Coronary artery (tissue), 2 donors: Measurements from ENCODE around the gene MRPL39.

ENCODE experiments used
- DNase-seq: peaks from one replicate; pipeline ENCODE4 v3.0.0-alpha.2; 2017; ENCODE audit warnings: low spot score
- H3K27ac ChIP-seq, 2 donors: fragments of 200-600 bp; sonication (generic); one replicate each; pipeline ENCODE4 v1.5.1; 2016 to 2019
- H3K4me3 ChIP-seq: fragments of 200-600 bp; sonication (generic); 2 replicates; pipeline ENCODE4 v1.5.1; 2016; ENCODE audit warnings: mild to moderate bottlenecking, moderate library complexity
- CTCF ChIP-seq: fragments of 200-600 bp; sonication (generic); IDR thresholded peaks from one replicate; pipeline ENCODE4 v1.5.1; 2019; ENCODE audit warnings: antibody characterized with exemption

The MRPL39 gene

GRCh38 chr21:25614441-25614840 is 7.2 kb upstream of the MRPL39 start:
- no peak for TF ChIP-seq CTCF
- DNase-seq, result no peak
- Histone ChIP-seq H3K27ac (no peak overlapping the region), H3K4me3 (no peak overlapping the region)

GRCh38 chr21:25608044-25608737 is 910 bp upstream of the MRPL39 start:
- peak; percentile 71 for TF ChIP-seq CTCF
- Histone ChIP-seq H3K27ac (peak overlapping the region; percentile 22 to 85), H3K4me3 (peak overlapping the region; percentile 81)
- DNase-seq, result peak; percentile 81

GRCh38 chr21:25589887-25590286 is 17.4 kb downstream of the MRPL39 start:
- TF ChIP-seq CTCF, result no peak
- Histone ChIP-seq H3K27ac (no peak overlapping the region), H3K4me3 (no peak overlapping the region)
- no peak for DNase-seq

GRCh38 chr21:25586791-25587190 is 20.5 kb downstream of the MRPL39 start:
- no peak for DNase-seq
- no peak for TF ChIP-seq CTCF
- Histone ChIP-seq H3K4me3 (no peak overlapping the region), H3K27ac (no peak overlapping the region)

GRCh38 chr21:25586326-25586725 is 21.0 kb downstream of the MRPL39 start:
- Histone ChIP-seq H3K27ac (no peak overlapping the region), H3K4me3 (no peak overlapping the region)
- TF ChIP-seq CTCF, result no peak
- no peak for DNase-seq

GRCh38 chr21:25584833-25585676 is 22.2 kb downstream of the MRPL39 start:
- DNase-seq, result no peak
- TF ChIP-seq CTCF, result no peak
- Histone ChIP-seq H3K4me3 (no peak overlapping the region), H3K27ac (no peak overlapping the region)
